CD14-positive monocyte (primary cell): Measurements from ENCODE around the gene USP3. TPM values are rescaled to one million over a fixed set of nuclear protein-coding genes. Genes with fewer than 3 reads are reported as not detected.

ENCODE experiments used
- DNase-seq, 3 donors: peaks; one replicate each; pipeline ENCODE4 v3.0.0-alpha.2; 2011 to 2022
- H2AFZ ChIP-seq: 2 replicates; pipeline ENCODE4 v1.6.0; 2012; ENCODE audit warnings: mild to moderate bottlenecking, low read depth, low read length, inconsistent platforms; ENCODE audit not compliant: insufficient read depth, poor library complexity, severe bottlenecking
- H3K27ac ChIP-seq, 2 donors: 1 replicate in 1 of 2; 2 replicates in 1 of 2; pipeline ENCODE4 v1.5.1; 2012 to 2013; ENCODE audit warnings: low read length in 2 of 2, control low read depth in 1 of 2, inconsistent platforms in 1 of 2, low read depth in 1 of 2, mild to moderate bottlenecking in 1 of 2
- H3K27me3 ChIP-seq, 2 donors: one replicate each; pipeline versions ENCODE4 v1.6.0 to v1.6.1; 2011 to 2013; ENCODE audit warnings: low read length in 2 of 2; ENCODE audit not compliant: control insufficient read depth in 2 of 2, insufficient read depth in 2 of 2
- H3K36me3 ChIP-seq, 2 donors: replicated peaks in 1 of 2; 1 replicate in 1 of 2; 2 replicates in 1 of 2; pipeline versions ENCODE4 v1.5.1 to v1.6.1; 2012 to 2013; ENCODE audit warnings: low read length in 2 of 2, control low read depth in 1 of 2, inconsistent platforms in 1 of 2, mild to moderate bottlenecking in 1 of 2; ENCODE audit not compliant: insufficient read depth in 2 of 2, control insufficient read depth in 1 of 2
- H3K4me1 ChIP-seq, 2 donors: 1 replicate in 1 of 2; 2 replicates in 1 of 2; pipeline versions ENCODE4 v1.5.1 to v1.6.1; 2012 to 2013; ENCODE audit warnings: low read length in 2 of 2, control low read depth in 1 of 2, inconsistent platforms in 1 of 2, mild to moderate bottlenecking in 1 of 2, moderate library complexity in 1 of 2; ENCODE audit not compliant: insufficient read depth in 2 of 2, control insufficient read depth in 1 of 2
- H3K4me2 ChIP-seq: replicated peaks from 2 replicates; pipeline ENCODE3; 2012; ENCODE audit warnings: low read length, moderate library complexity, mild to moderate bottlenecking; ENCODE audit not compliant: poor library complexity, severe bottlenecking; ENCODE audit errors: extremely low read depth
- H3K4me3 ChIP-seq, 3 experiments: fragments of 200-600 bp in 1 of 3; sonication (generic) in 1 of 3; replicated peaks in 1 of 3; 1 replicate in 2 of 3; 2 replicates in 1 of 3; pipeline ENCODE4 v1.5.1; 2011 to 2013; ENCODE audit warnings: low read length in 3 of 3, mild to moderate bottlenecking in 3 of 3, control low read depth in 2 of 3, low read depth in 2 of 3, inconsistent platforms in 1 of 3, moderate library complexity in 1 of 3
- H3K79me2 ChIP-seq: 2 replicates; pipeline ENCODE4 v1.6.0; 2012; ENCODE audit warnings: mild to moderate bottlenecking, control low read depth, inconsistent platforms, low read length, moderate library complexity; ENCODE audit not compliant: insufficient read depth
- H3K9ac ChIP-seq: 2 replicates; pipeline ENCODE4 v1.6.0; 2017; ENCODE audit warnings: low read length, mild to moderate bottlenecking; ENCODE audit not compliant: insufficient read depth, poor library complexity, severe bottlenecking
- H3K9me3 ChIP-seq, 2 donors: replicated peaks in 1 of 2; 1 replicate in 1 of 2; 2 replicates in 1 of 2; pipeline versions ENCODE4 v1.5.1 to v1.6.1; 2012 to 2013; ENCODE audit warnings: low read length in 2 of 2, control low read depth in 1 of 2; ENCODE audit not compliant: control insufficient read depth in 1 of 2, insufficient read depth in 1 of 2
- H4K20me1 ChIP-seq: 2 replicates; pipeline ENCODE4 v1.6.0; 2012; ENCODE audit warnings: mild to moderate bottlenecking, low read length, control low read depth, moderate library complexity; ENCODE audit not compliant: insufficient read depth
- H3K27ac Mint-ChIP-seq, 7 donors: one replicate each; pipeline ENCODE4 v1.8.0; 2020; ENCODE audit warnings: mild to moderate bottlenecking in 7 of 7, mixed read lengths in 7 of 7, moderate library complexity in 6 of 7, inconsistent platforms in 2 of 7
- H3K27me3 Mint-ChIP-seq, 3 donors: one replicate each; pipeline ENCODE4 v1.8.0; 2021 to 2022; ENCODE audit warnings: low read depth in 3 of 3, mild to moderate bottlenecking in 3 of 3, mixed read lengths in 3 of 3, moderate library complexity in 3 of 3, inconsistent platforms in 1 of 3
- H3K36me3 Mint-ChIP-seq, 2 donors: one replicate each; pipeline ENCODE4 v1.8.0; 2020; ENCODE audit warnings: mixed read lengths in 2 of 2, inconsistent platforms in 1 of 2, mild to moderate bottlenecking in 1 of 2
- H3K4me1 Mint-ChIP-seq: one replicate; pipeline ENCODE4 v1.8.0; 2020; ENCODE audit warnings: mild to moderate bottlenecking, mixed read lengths
- H3K4me3 Mint-ChIP-seq, 2 donors: one replicate each; pipeline ENCODE4 v1.8.0; 2020; ENCODE audit warnings: mild to moderate bottlenecking in 2 of 2, mixed read lengths in 2 of 2, moderate library complexity in 1 of 2
- H3K9me3 Mint-ChIP-seq, 7 donors: one replicate each; pipeline ENCODE4 v1.8.0; 2020 to 2022; ENCODE audit warnings: mixed read lengths in 7 of 7, mild to moderate bottlenecking in 6 of 7, moderate library complexity in 6 of 7, inconsistent platforms in 2 of 7
- WGBS: methylation state at CpG from one replicate; pipeline ENCODE4 v1.1.5; 2013; ENCODE audit warnings: missing lambda C conversion rate; ENCODE audit not compliant: insufficient coverage; 5-methylcytosine and 5-hydroxymethylcytosine counted together
- intact Hi-C, 2 donors: fragments of 100-400 bp; cut with micrococcal nuclease; formaldehyde crosslinking; loops; one replicate each; pipeline versions ENCODE4 v1.15.0 to v1.15.1; 2023
- polyA plus RNA-seq, 3 donors: library from polyadenylated mRNA; depleted of rRNA in 1 of 3; unstranded in 2 of 3; stranded (reverse) in 1 of 3; fragments of 300-500 nt in 2 of 3; fragments of >200 nt in 1 of 3; fragmentation: Illumina TruSeq in 2 of 3; gene quantifications; 1 replicate in 2 of 3; 2 replicates in 1 of 3; pipeline ENCODE4 v1.2.3, GENCODE V29; 2012 to 2021
- TF ChIP-seq, protein P1 (sequence below): fragments of 200-600 bp; IDR thresholded peaks from one replicate; pipeline ENCODE4 v1.8.0; 2022; ENCODE audit warnings: antibody characterized with exemption, mild to moderate bottlenecking

The USP3 gene
- polyA plus RNA-seq, 3 donors = 91.4 to 167 (median 122) TPM

DNA sequence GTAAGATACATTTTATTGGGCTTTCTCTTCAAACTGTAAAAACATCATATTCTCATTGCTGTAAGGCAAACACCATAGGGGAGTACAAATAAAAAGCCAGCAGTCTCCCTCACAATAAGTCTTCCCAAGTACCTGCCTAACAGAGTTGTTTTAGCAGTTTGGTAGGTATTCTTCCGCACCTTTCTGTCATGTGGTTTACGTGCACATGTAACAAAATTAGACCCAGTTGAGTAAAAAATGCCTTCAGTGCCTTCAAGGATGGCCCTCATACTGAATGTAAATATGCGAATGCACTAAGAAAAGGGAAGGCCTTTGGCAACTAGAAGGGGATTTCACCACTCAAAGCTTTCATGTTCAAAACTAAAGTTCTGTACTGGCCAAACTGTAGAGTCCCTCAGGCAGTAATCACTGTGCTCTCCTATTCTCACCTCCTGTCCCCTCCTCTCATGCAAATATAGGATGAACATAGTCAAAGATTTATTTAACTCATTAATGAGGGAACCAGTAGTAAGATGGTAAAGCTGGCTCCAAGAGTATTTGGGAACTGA is 26.4 kb downstream of the USP3 start:
- intact Hi-C loops = no loop called here
- no peak for DNase-seq

DNA sequence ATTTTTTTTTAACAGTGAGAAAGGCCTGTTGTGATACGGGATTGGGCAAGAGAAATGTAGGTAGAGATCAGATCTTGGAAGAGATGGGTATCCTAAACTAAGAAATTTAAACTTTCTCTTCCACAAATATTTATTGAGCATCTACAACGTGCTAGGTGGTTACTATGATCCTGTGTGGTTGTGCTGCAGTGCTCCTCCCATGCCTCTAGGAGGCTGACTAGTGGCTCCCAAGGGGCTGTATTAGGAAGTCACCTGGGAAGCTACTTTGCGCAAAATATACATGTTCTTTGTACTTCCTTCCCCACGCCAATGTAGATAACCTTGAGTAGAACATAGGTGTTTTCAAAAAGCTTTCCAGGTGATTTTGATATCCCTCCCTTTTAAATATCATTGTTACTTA is 27.2 kb downstream of the USP3 start:
- DNase-seq = peak in 2 of 3 donors; percentile 25 to 30
- Histone ChIP-seq H3K79me2 (peaks cover 100% of the 10 kb centered on the region), H3K4me1 (peaks cover 26 to 70% of the 10 kb centered on the region in 2 donors), H3K27ac (peak overlapping the region in 1 of 2 donors; percentile 68), H3K27me3 (no peaks in the 10 kb centered on the region), H3K4me2 (no peak overlapping the region), H3K36me3 (peaks cover 0 to 32% of the 10 kb centered on the region in 2 donors), H4K20me1 (peaks cover 100% of the 10 kb centered on the region), H3K9me3 (no peaks in the 10 kb centered on the region), H3K4me3 (no peak overlapping the region), H3K9ac (no peak overlapping the region), H2AFZ (no peak overlapping the region)
- Mint-ChIP-seq H3K27ac (peak overlapping the region in 6 of 7 donors; percentile 7 to 72 (median 28)), H3K36me3 (peaks cover 15 to 29% of the 10 kb centered on the region in 2 donors), H3K27me3 (no peaks in the 10 kb centered on the region), H3K4me3 (no peak overlapping the region), H3K4me1 (peaks cover 84% of the 10 kb centered on the region), H3K9me3 (peaks cover 0 to 2% (median 0%) of the 10 kb centered on the region in 7 donors)
- intact Hi-C loops = no loop called here
- TF ChIP-seq, protein P1, sequence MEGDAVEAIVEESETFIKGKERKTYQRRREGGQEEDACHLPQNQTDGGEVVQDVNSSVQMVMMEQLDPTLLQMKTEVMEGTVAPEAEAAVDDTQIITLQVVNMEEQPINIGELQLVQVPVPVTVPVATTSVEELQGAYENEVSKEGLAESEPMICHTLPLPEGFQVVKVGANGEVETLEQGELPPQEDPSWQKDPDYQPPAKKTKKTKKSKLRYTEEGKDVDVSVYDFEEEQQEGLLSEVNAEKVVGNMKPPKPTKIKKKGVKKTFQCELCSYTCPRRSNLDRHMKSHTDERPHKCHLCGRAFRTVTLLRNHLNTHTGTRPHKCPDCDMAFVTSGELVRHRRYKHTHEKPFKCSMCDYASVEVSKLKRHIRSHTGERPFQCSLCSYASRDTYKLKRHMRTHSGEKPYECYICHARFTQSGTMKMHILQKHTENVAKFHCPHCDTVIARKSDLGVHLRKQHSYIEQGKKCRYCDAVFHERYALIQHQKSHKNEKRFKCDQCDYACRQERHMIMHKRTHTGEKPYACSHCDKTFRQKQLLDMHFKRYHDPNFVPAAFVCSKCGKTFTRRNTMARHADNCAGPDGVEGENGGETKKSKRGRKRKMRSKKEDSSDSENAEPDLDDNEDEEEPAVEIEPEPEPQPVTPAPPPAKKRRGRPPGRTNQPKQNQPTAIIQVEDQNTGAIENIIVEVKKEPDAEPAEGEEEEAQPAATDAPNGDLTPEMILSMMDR = peak; percentile 76
- WGBS = no CpG with 5 or more reads among the region's 4 CpGs

More for the DNA sequence above, 26.4 kb downstream of the USP3 start:
- Mint-ChIP-seq H3K27ac (peak overlapping the region in 6 of 7 donors; percentile 6 to 77 (median 63)), H3K4me1 (peaks cover 83% of the 10 kb centered on the region), H3K27me3 (no peaks in the 10 kb centered on the region), H3K4me3 (no peak overlapping the region), H3K9me3 (peaks cover 0 to 2% (median 0%) of the 10 kb centered on the region in 7 donors), H3K36me3 (peaks cover 14 to 26% of the 10 kb centered on the region in 2 donors)
- peaks cover 100% of the 10 kb centered on the region for H3K79me2 ChIP-seq
- no peak overlapping the region for H3K9ac ChIP-seq
- H2AFZ ChIP-seq = no peak overlapping the region
- no peak overlapping the region for H3K4me3 ChIP-seq
- H3K9me3 ChIP-seq = no peaks in the 10 kb centered on the region
- peak overlapping the region in 1 of 2 donors; percentile 68 for H3K27ac ChIP-seq
- no peaks in the 10 kb centered on the region for H3K27me3 ChIP-seq
- H3K36me3 ChIP-seq = peaks cover 0 to 28% of the 10 kb centered on the region in 2 donors
- TF ChIP-seq, protein P1 = no peak
- no peak overlapping the region for H3K4me2 ChIP-seq
- H3K4me1 ChIP-seq = peaks cover 26 to 70% of the 10 kb centered on the region in 2 donors
- H4K20me1 ChIP-seq = peaks cover 100% of the 10 kb centered on the region
- WGBS = 90% methylated on average over 2 of the region's 3 CpGs
